ENCODE measurements around the gene UNC80.
A peak's percentile ranks its signal among the peaks of the same experiment; 100 is the strongest.

UNC80 gene

GRCh38 chr2:210000464-210001324 lies 229.1 kb downstream of the UNC80 start:
- TF ChIP-seq CTCF (IDR thresholded peaks at IDR 0.05; ENCODE audit: insufficient read depth, low read depth, low read length, missing control alignments) = no peak
- H3K4me3 ChIP-seq (ENCODE audit: low read depth, low read length) = no peak overlapping the region
- DNase-seq (ENCODE audit: low read depth) = no peak

GRCh38 chr2:210002158-210003157 lies 230.8 kb downstream of the UNC80 start, which contains the start of gene RPE:
Gene RPE, plus strand, starts transcription at chr2:210002638. Its CDS starts 24 bp downstream, at chr2:210002662.
- TF ChIP-seq CTCF (IDR thresholded peaks at IDR 0.05; ENCODE audit: insufficient read depth, low read depth, low read length, missing control alignments) = no peak
- peak within 1 kb of the TSS; percentile 94 for H3K4me3 ChIP-seq (ENCODE audit: low read depth, low read length)
- peak; percentile 97 for DNase-seq (ENCODE audit: low read depth)

GRCh38 chr2:210003359-210003758 lies 231.7 kb downstream of the UNC80 start:
- peak overlapping the region; percentile 94 for H3K4me3 ChIP-seq (ENCODE audit: low read depth, low read length)
- TF ChIP-seq CTCF (IDR thresholded peaks at IDR 0.05; ENCODE audit: insufficient read depth, low read depth, low read length, missing control alignments) = no peak
- DNase-seq (ENCODE audit: low read depth) = no peak

- TF ChIP-seq CTCF (IDR thresholded peaks at IDR 0.05; ENCODE audit: insufficient read depth, low read depth, low read length, missing control alignments) = no peak
- no peak for DNase-seq (ENCODE audit: low read depth)
- no peak overlapping the region for H3K4me3 ChIP-seq (ENCODE audit: low read depth, low read length)
Measured at GRCh38 chr2:210004881-210005280, 233.2 kb downstream of the UNC80 start.

GRCh38 chr2:210007895-210008294 lies 236.3 kb downstream of the UNC80 start:
- TF ChIP-seq CTCF (IDR thresholded peaks at IDR 0.05; ENCODE audit: insufficient read depth, low read depth, low read length, missing control alignments) = no peak
- DNase-seq (ENCODE audit: low read depth) = no peak
- H3K4me3 ChIP-seq (ENCODE audit: low read depth, low read length) = no peak overlapping the region

- H3K4me3 ChIP-seq (ENCODE audit: low read depth, low read length) = no peak overlapping the region
- DNase-seq (ENCODE audit: low read depth) = no peak
- TF ChIP-seq CTCF (IDR thresholded peaks at IDR 0.05; ENCODE audit: insufficient read depth, low read depth, low read length, missing control alignments) = no peak
Measured at GRCh38 chr2:210009126-210009525, 237.5 kb downstream of the UNC80 start.

Measured in GM12865 (cell line).